Mammary epithelial cell (primary cell): ENCODE results near the gene FRY.

ENCODE experiments used
- EZH2 ChIP-seq: IDR thresholded peaks from 2 replicates; pipeline ENCODE4 v1.6.1; 2012; ENCODE audit warnings: low read length, inconsistent platforms, borderline replicate concordance
- TF ChIP-seq, protein P1 (sequence below), 2 donors: IDR thresholded peaks in 1 of 2; conservative IDR thresholded peaks in 1 of 2; 2 replicates each; pipeline ENCODE4 v1.5.1; 2011 to 2012; ENCODE audit warnings: inconsistent platforms in 2 of 2, low read length in 2 of 2, mild to moderate bottlenecking in 2 of 2, control low read depth in 1 of 2, low read depth in 1 of 2; ENCODE audit not compliant: insufficient read depth in 1 of 2; ENCODE audit errors: extremely low read depth in 1 of 2

DNA sequence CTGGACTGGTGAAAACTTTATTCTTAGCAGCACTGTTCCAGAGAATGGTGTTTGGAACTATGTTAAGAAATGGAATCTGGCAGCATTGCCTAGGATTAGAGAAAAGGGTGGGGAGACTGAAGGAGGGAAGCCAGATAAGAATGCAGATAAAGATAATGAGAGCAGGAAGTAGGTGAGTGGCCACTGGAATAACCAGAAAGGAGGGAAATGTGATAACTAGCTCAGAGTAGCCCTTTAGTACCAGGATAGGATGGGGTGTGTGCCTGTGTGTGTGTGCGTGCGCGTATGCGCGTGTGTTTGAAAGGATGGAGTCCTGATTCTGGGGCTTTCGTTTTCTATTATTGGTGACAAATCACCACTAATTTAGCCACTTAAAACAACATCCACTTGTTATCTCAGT lies 33.4 kb upstream of the FRY start:
- TF ChIP-seq, protein P1, sequence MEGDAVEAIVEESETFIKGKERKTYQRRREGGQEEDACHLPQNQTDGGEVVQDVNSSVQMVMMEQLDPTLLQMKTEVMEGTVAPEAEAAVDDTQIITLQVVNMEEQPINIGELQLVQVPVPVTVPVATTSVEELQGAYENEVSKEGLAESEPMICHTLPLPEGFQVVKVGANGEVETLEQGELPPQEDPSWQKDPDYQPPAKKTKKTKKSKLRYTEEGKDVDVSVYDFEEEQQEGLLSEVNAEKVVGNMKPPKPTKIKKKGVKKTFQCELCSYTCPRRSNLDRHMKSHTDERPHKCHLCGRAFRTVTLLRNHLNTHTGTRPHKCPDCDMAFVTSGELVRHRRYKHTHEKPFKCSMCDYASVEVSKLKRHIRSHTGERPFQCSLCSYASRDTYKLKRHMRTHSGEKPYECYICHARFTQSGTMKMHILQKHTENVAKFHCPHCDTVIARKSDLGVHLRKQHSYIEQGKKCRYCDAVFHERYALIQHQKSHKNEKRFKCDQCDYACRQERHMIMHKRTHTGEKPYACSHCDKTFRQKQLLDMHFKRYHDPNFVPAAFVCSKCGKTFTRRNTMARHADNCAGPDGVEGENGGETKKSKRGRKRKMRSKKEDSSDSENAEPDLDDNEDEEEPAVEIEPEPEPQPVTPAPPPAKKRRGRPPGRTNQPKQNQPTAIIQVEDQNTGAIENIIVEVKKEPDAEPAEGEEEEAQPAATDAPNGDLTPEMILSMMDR (conservative IDR thresholded peaks at IDR 0.05 in 1 of 2, IDR thresholded peaks at IDR 0.05 in 1 of 2; ENCODE audit: extremely low read depth in 1 of 2, insufficient read depth in 1 of 2, low read depth in 1 of 2, low read length in 2 of 2): no peak
- TF ChIP-seq EZH2: no peak
